ENCODE results near the gene GRIFIN. TPM values are rescaled to one million over a fixed set of nuclear protein-coding genes. Genes with fewer than 3 reads are reported as not detected.

GRIFIN gene
- not detected in 2 replicates for total RNA-seq

GRCh38 chr7:2476298-2476697, at the start of gene GRIFIN:
TSS of gene GRIFIN (minus strand) at chr7:2476398. CDS start at chr7:2476383, 15 bp downstream.

GRCh38 chr7:2519119-2519930, 43.1 kb upstream of the GRIFIN start, which contains the start of gene LFNG:
TSS of gene LFNG (plus strand) at chr7:2519774. CDS start at chr7:2519862, 88 bp downstream.

Other genes with a start within 250 kb of the GRIFIN start
- gene MAD1L1, start 243.5 kb downstream of the GRIFIN start, total RNA-seq = 37.2 and 37.9 TPM in 2 replicates
- 20.3 and 28.5 TPM in 2 replicates for gene MRM2, start 234.2 kb downstream of the GRIFIN start, total RNA-seq
- gene NUDT1, start 234.2 kb downstream of the GRIFIN start, total RNA-seq = 22.6 and 22.8 TPM in 2 replicates
- 12.3 and 28.4 TPM in 2 replicates for gene SNX8, start 162.0 kb downstream of the GRIFIN start, total RNA-seq
- gene EIF3B, start 121.6 kb downstream of the GRIFIN start, total RNA-seq = 145 and 161 TPM in 2 replicates
- gene CHST12, start 72.8 kb downstream of the GRIFIN start, total RNA-seq = 12.8 and 28.8 TPM in 2 replicates
- gene LFNG, start 43.4 kb upstream of the GRIFIN start, total RNA-seq = 4.5 and 6.8 TPM in 2 replicates
- gene BRAT1, start 79.1 kb upstream of the GRIFIN start, total RNA-seq = 28.7 and 32.4 TPM in 2 replicates
- 6.1 and 7.3 TPM in 2 replicates for gene IQCE, start 82.6 kb upstream of the GRIFIN start, total RNA-seq
- gene TTYH3, start 155.6 kb upstream of the GRIFIN start, total RNA-seq = 37.9 and 48.1 TPM in 2 replicates
- gene AMZ1, start 211.8 kb upstream of the GRIFIN start, total RNA-seq = under 0.01 TPM in 1 of 2 replicates, not detected in the other

Data from cardiac atrium fibroblast (primary cell).